Brain microvascular endothelial cell (primary cell): ENCODE measurements around the gene ATXN2.
"Not testable (repeated sequence)": the region's sequence is repeated elsewhere in the genome, so short reads cannot be mapped to it uniquely, and the experiment has no call there.

Experiments
- DNase-seq: peaks from one replicate; pipeline ENCODE4 v3.0.0-alpha.2; 2020
- H3K27ac ChIP-seq: fragments of 250-450 bp; sonication (Bioruptor Pico); 2 replicates; pipeline ENCODE4 v1.5.1; 2020; ENCODE audit warnings: mild to moderate bottlenecking, moderate library complexity
- H3K27me3 ChIP-seq: fragments of 250-450 bp; sonication (Bioruptor Pico); replicated peaks from 2 replicates; pipeline ENCODE4 v1.5.1; 2020; ENCODE audit warnings: mild to moderate bottlenecking
- H3K36me3 ChIP-seq: fragments of 250-450 bp; sonication (Bioruptor Pico); replicated peaks from 2 replicates; pipeline ENCODE4 v1.5.1; 2020; ENCODE audit warnings: mild to moderate bottlenecking
- H3K4me3 ChIP-seq: 2 replicates; pipeline ENCODE4 v1.5.1; 2011; ENCODE audit warnings: low read depth, mild to moderate bottlenecking, control low read depth, low read length, moderate library complexity
- in situ Hi-C: cut with HindIII; loops from 2 replicates; pipeline ENCODE4 v1.10.0; 2017; ENCODE audit warnings: low sequenced_read_pairs, low pct_ligation_motif_present
- TF ChIP-seq, protein P1 (sequence below): IDR thresholded peaks from 2 replicates; pipeline ENCODE4 v1.5.1; 2011; ENCODE audit warnings: low read depth, mild to moderate bottlenecking, moderate library complexity, low read length, control low read depth, inconsistent platforms; ENCODE audit errors: missing control alignments

Gene ATXN2

DNA sequence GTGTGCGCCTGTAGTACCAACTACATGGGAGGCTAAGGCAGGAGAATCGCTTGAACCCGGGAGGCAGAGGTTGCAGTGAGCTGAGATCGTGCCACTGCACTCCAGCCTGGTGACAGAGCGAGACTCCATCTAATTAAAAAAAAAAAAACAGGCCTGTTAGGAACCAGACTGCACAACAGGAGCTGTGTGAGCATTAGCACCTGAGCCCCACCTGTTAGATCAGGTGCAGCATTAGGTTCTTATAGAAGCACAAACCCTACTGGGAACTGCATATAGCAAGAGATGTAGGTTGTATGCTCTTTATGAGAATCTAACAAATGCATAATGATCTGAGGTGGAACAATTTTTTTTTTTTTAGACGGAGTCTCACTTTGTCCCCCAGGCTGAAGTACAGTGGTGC, 8.6 kb downstream of the ATXN2 start:
- H3K27me3 ChIP-seq, result no peaks in the 10 kb centered on the region
- TF ChIP-seq, protein P1, sequence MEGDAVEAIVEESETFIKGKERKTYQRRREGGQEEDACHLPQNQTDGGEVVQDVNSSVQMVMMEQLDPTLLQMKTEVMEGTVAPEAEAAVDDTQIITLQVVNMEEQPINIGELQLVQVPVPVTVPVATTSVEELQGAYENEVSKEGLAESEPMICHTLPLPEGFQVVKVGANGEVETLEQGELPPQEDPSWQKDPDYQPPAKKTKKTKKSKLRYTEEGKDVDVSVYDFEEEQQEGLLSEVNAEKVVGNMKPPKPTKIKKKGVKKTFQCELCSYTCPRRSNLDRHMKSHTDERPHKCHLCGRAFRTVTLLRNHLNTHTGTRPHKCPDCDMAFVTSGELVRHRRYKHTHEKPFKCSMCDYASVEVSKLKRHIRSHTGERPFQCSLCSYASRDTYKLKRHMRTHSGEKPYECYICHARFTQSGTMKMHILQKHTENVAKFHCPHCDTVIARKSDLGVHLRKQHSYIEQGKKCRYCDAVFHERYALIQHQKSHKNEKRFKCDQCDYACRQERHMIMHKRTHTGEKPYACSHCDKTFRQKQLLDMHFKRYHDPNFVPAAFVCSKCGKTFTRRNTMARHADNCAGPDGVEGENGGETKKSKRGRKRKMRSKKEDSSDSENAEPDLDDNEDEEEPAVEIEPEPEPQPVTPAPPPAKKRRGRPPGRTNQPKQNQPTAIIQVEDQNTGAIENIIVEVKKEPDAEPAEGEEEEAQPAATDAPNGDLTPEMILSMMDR, result no peak
- peaks cover 5% of the 10 kb centered on the region for H3K36me3 ChIP-seq
- DNase-seq, result no peak
- H3K27ac ChIP-seq, result no peak overlapping the region
- no peak overlapping the region for H3K4me3 ChIP-seq
- in situ Hi-C loops, result no loop called here

DNA sequence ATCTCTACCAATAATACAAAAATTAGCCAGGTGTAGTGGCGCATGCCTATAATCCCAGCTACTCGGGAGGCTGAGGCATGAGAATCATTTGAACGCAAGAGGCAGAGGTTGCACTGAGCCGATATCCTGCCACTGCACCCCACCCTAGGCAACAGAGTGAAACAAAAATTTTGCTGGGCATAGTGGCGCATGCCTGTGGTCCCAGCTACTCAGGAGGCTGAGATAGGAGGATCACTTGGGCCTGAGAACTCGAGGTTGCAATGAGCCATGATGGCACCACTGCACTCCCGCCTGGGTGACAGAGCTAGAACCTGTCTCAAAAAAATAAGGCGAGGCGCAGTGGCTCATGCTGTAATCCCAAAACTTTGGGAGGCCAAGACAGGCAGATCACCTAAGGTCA, 9.5 kb downstream of the ATXN2 start:
- no peak overlapping the region for H3K4me3 ChIP-seq
- no peak overlapping the region for H3K27ac ChIP-seq
- in situ Hi-C loops, result no loop called here
- peaks cover 5% of the 10 kb centered on the region for H3K36me3 ChIP-seq
- H3K27me3 ChIP-seq, result no peaks in the 10 kb centered on the region
- TF ChIP-seq, protein P1, result no peak
- no peak for DNase-seq

DNA sequence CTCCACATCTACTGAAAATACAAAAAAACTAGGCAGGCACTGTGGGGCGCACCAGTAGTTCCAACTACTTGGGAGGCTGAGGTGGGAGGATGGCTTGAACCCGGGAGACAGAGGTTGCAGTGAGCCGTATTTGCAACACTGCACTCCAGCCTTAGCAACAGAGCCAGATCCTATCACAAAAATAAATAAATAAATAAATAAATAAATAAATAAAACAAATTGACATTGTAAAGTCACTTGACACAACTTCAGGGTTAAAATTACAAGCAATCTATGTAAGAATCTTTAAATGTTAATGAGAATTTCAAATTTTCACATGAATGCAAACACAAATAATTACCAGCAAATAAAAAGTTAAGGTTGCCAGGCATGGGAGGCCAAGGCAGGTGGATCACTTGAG, 11.1 kb downstream of the ATXN2 start:
- no peak overlapping the region for H3K4me3 ChIP-seq
- DNase-seq, result no peak
- H3K27ac ChIP-seq, result no peak overlapping the region
- TF ChIP-seq, protein P1, result no peak
- in situ Hi-C loops, result no loop called here
- H3K36me3 ChIP-seq, result peaks cover 5% of the 10 kb centered on the region
- no peaks in the 10 kb centered on the region for H3K27me3 ChIP-seq

DNA sequence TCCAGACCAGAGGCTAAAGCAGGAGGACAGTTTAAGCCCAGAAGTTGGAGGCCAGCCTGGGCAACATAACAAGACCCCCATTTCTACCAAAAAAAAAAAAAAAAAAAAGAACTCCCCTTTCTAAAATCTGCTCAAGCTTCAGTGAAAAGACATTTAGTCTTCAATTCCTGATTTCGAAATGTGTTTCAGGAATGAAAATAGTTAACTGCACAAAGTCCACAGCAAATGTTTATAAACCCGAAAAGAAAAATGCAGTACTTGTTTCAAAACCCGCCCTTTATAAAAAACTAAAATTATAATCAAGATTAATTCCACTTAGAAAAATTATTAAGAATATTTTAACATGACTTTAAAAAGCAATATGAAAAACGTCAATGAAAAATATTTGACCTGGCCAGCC, 12.1 kb downstream of the ATXN2 start:
- in situ Hi-C loops, result no loop called here
- Histone ChIP-seq H3K27me3 (no peaks in the 10 kb centered on the region), H3K4me3 (no peak overlapping the region), H3K36me3 (peaks cover 5% of the 10 kb centered on the region), H3K27ac (no peak overlapping the region)
- TF ChIP-seq, protein P1, result no peak
- DNase-seq, result no peak

DNA sequence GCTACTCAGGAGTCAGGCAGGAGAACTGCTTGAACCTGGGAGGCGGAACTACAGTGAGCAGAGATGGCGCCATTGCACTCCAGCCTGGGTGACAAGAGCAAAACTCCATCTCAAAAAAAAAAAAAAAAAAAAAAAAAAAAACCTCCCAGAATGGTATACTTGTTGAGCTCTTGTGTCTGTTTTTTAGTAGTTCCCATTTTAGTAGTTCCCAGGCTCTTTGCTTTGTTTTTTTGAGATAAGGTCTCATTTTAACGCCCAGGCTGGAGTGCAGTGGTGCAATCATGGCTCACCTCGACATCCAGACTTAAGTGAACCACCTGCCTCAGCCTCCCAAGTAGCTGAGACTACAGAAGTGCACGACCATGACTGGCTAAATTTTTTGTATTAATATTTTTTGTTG, 13.4 kb downstream of the ATXN2 start:
- DNase-seq, result no peak
- in situ Hi-C loops, result no loop called here
- TF ChIP-seq, protein P1, result no peak
- Histone ChIP-seq H3K36me3 (peaks cover 5% of the 10 kb centered on the region), H3K4me3 (no peak overlapping the region), H3K27me3 (no peaks in the 10 kb centered on the region), H3K27ac (no peak overlapping the region)

DNA sequence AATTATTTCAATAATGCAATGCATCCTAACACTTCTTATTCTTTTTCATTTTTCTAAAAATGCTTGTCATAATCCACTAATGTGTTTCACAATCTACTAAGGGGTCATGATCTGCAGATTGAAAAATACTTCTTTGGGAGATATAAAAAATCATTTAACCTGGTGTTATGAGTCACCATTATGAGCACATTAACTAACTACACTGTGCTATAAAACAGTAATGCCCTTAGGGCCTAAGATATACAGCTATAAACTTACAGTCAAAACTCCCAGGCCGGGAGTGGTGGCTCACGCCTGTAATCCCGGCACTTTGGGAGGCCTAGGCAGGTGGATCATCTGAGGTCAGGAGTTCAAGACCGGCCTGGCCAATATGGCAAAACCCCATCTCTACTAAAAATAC, 14.2 kb downstream of the ATXN2 start:
- no peak for DNase-seq
- no peaks in the 10 kb centered on the region for H3K27me3 ChIP-seq
- in situ Hi-C loops, result no loop called here
- no peak overlapping the region for H3K27ac ChIP-seq
- peaks cover 3% of the 10 kb centered on the region for H3K36me3 ChIP-seq
- TF ChIP-seq, protein P1, result no peak
- no peak overlapping the region for H3K4me3 ChIP-seq

DNA sequence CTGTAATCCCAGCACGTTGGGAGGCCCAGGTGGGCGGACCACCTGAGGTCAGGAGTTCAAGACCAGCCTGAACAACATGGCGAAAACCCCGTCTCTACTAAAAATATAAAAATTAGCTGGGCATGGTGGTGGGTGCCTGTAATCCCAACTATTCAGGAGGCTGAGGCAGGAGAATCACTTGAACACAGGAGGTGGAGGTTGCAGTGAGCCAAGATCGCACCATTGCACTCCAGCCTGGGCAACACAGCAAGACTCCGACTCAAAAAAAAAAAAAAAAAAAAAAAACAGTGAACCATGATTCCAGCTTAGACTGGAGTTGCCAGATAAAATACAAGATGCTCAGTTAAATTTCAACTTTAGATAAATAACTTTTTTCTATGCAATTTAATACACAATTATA, 15.6 kb downstream of the ATXN2 start:
- H3K27me3 ChIP-seq, H3K36me3 ChIP-seq, in situ Hi-C loops, H3K27ac ChIP-seq, H3K4me3 ChIP-seq, DNase-seq: not testable (repeated sequence)
